NCI-H2196 treated with DMSO at 0.1 percent for 48 hours (cell line): ENCODE data around the gene INSM1.

Experiments used
- DNase-seq: peaks from one replicate; lab custom pipeline; 2025; ENCODE audit not compliant: unreplicated experiment; lab: John Stamatoyannopoulos, UW

Gene INSM1

DNA sequence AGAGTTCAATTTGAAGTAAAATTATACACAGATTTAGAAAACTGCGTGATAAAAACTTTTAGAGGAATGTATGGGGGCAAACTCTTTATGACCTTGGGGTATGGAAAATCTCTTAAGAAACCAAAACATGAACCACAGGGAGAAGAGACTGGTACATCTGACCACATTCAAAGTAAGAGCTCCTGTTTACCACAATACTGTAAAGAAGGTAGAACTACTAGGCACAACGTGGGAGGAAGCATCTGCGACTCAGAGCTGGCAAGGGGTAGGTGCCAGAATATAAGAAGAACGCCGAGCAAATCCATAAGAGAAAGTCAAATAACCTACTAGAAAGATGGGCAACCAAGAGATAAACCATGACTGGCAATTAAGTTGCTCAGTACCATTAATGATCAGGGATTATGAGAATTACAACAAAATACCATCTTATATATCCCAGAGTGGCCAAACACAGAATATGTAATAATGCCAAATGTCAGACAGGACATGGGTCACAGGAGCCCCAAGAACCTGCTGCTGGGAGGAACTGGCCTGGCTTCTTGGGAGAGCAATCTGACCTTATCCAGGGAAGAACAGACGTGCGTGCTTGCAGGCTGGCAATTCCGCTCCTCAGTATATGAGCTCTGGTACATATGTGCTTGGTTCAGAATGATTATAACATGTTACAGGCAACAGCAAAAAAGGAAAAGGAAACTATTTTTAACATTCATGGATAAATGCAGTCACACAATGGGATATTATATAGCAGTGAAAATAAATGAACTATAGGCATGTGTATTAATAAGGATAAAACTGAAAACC, 50.2 kb downstream of the INSM1 start:
- DNase-seq: no peak
